Measurements from ENCODE around the gene HTR7. TPM values are rescaled to one million over a fixed set of nuclear protein-coding genes. Genes with fewer than 3 reads are reported as not detected.

The HTR7 gene
- total and polyA plus RNA-seq, 4 donors = 0.12 to 0.65 (median 0.33) TPM

- WGBS, 2 donors = 73 to 91% methylated on average over 6 of the region's 6 CpGs
- no peaks in the 10 kb centered on the region for H3K27me3 ChIP-seq (ENCODE audit: control insufficient read depth in 3 of 3, insufficient read depth in 3 of 3, low read length in 2 of 3)
- H3K9me3 ChIP-seq (ENCODE audit: control insufficient read depth in 4 of 4, insufficient read depth in 3 of 4, low read length in 3 of 4) = no peaks in the 10 kb centered on the region
- H3K4me3 ChIP-seq = no peak overlapping the region
- H3K36me3 ChIP-seq (ENCODE audit: control insufficient read depth in 4 of 4, insufficient read depth in 4 of 4, low read length in 4 of 4) = no peaks in the 10 kb centered on the region
- TF ChIP-seq CTCF (IDR thresholded peaks at IDR 0.05; ENCODE audit: control extremely low read depth, extremely low read depth) = no peak
- DNase-seq (no peak), ATAC-seq (ENCODE audit: insufficient read depth, low FRiP score) (no peak)
- H3K4me1 ChIP-seq (ENCODE audit: control insufficient read depth in 5 of 5, insufficient read depth in 5 of 5, low read length in 5 of 5) = no peaks in the 10 kb centered on the region
- H3K9ac ChIP-seq (ENCODE audit: insufficient read depth in 1 of 2, low read length in 2 of 2) = no peak overlapping the region
- no peak overlapping the region for H3K27ac ChIP-seq (ENCODE audit: low read depth in 1 of 2, low read length in 1 of 2)
Observed at GRCh38 chr10:90695915-90696676, 161.7 kb downstream of the HTR7 start.

Small RNAs within 50 kb of the gene (small RNA-seq; reads per million reads assigned to genes)
- not detected for gene RF00019 (ENCODE audit: low replicate concordance)

Other genes with a start within 250 kb of the HTR7 start
- 10 to 100 TPM; 22.1 to 43.5 TPM for gene RPP30, start 13.9 kb upstream of the HTR7 start, total RNA-seq
- 10 to 100 TPM; 20.7 to 41.8 TPM for gene RPP30, start 13.9 kb upstream of the HTR7 start, polyA plus RNA-seq
- gene ANKRD1, start 63.0 kb upstream of the HTR7 start, total RNA-seq = 1 to 10 TPM; 5.7 to 6.6 TPM
- gene ANKRD1, start 63.0 kb upstream of the HTR7 start, polyA plus RNA-seq = 100 to 1,000 TPM in 1 of 2 donors, 10 to 100 TPM in 1; 20.8 to 105 TPM